B cell (primary cell): ENCODE data around the gene NDST1.

Experiments
- EZH2 ChIP-seq: IDR thresholded peaks from 2 replicates; pipeline ENCODE4 v1.6.1; 2012; ENCODE audit warnings: borderline replicate concordance, low read depth, mild to moderate bottlenecking, moderate library complexity, low read length; ENCODE audit not compliant: insufficient read depth, poor library complexity, severe bottlenecking
- TF ChIP-seq, protein P1 (sequence below): fragments of 200-600 bp; IDR thresholded peaks from one replicate; pipeline ENCODE4 v1.8.0; 2022; ENCODE audit warnings: antibody characterized with exemption, mild to moderate bottlenecking

DNA sequence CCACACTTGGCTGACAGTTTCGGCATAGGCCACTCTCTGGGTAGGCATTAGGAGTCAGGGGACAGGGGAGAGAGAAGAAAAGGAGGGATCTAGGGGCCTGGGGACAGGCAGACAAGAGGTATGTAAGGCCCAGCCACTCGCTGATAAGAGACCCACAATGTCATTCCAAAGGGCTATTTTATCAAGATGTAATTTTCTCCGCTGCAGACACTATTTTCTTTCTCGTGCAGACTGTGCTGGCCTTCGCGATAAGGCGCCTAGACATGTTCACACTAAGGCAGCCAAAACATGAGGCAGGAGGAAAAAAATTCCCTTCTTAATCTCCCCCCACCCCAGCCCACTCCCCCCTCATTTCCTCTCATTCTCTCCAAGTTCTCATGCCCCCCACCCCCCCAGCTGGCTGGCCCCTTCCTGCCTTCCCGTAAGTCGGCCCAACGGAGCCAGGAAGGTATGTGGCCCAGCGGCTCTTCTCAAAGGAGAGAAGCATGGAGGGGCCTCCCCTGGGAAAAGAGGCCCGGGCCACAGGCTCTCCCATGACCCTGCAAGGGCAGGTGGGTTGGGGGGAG is 87.6 kb downstream of the NDST1 start:
- TF ChIP-seq, protein P1, sequence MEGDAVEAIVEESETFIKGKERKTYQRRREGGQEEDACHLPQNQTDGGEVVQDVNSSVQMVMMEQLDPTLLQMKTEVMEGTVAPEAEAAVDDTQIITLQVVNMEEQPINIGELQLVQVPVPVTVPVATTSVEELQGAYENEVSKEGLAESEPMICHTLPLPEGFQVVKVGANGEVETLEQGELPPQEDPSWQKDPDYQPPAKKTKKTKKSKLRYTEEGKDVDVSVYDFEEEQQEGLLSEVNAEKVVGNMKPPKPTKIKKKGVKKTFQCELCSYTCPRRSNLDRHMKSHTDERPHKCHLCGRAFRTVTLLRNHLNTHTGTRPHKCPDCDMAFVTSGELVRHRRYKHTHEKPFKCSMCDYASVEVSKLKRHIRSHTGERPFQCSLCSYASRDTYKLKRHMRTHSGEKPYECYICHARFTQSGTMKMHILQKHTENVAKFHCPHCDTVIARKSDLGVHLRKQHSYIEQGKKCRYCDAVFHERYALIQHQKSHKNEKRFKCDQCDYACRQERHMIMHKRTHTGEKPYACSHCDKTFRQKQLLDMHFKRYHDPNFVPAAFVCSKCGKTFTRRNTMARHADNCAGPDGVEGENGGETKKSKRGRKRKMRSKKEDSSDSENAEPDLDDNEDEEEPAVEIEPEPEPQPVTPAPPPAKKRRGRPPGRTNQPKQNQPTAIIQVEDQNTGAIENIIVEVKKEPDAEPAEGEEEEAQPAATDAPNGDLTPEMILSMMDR, result no peak
- no peak for TF ChIP-seq EZH2
